LNCAP (cell line): ENCODE measurements around the gene ENC1.

Experiments
- TF ChIP-seq, protein P1 (sequence below): fragments of 450-650 bp; IDR thresholded peaks from 2 replicates; pipeline ENCODE4 v1.5.1; 2017; ENCODE audit warnings: mild to moderate bottlenecking

ENC1 gene

DNA sequence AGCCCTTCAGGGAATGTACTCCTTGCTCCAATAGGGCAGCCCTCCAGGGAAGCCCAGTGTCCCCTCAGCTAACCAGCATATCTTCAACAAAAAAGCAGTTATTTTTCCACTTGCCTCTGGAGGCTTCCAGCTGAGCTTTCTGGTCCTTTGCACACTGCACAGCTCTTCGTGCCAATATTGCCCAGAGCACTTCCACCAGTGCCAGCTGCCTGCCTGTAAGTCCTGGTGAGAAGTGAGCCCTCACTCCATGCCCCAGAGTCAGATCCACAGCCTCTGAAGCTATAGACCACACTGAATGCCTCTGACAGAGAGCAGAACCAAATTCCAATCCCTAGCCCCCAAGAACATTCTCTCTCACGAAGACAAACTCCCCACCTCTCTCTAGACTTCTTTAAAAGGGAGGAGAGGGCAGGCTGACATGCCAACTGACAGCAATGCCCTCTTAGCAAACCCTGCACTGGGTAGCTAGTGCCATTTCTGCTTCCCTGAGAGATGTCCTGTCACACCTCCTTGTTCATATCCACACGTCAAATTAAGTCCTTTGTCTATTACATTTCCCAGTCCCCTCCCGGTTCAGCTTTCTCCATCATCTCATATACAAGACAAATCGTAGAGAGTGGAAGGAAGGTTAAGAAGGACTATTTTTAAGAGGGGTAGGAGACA is 31.8 kb upstream of the ENC1 start:
- TF ChIP-seq, protein P1, sequence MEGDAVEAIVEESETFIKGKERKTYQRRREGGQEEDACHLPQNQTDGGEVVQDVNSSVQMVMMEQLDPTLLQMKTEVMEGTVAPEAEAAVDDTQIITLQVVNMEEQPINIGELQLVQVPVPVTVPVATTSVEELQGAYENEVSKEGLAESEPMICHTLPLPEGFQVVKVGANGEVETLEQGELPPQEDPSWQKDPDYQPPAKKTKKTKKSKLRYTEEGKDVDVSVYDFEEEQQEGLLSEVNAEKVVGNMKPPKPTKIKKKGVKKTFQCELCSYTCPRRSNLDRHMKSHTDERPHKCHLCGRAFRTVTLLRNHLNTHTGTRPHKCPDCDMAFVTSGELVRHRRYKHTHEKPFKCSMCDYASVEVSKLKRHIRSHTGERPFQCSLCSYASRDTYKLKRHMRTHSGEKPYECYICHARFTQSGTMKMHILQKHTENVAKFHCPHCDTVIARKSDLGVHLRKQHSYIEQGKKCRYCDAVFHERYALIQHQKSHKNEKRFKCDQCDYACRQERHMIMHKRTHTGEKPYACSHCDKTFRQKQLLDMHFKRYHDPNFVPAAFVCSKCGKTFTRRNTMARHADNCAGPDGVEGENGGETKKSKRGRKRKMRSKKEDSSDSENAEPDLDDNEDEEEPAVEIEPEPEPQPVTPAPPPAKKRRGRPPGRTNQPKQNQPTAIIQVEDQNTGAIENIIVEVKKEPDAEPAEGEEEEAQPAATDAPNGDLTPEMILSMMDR, result no peak

DNA sequence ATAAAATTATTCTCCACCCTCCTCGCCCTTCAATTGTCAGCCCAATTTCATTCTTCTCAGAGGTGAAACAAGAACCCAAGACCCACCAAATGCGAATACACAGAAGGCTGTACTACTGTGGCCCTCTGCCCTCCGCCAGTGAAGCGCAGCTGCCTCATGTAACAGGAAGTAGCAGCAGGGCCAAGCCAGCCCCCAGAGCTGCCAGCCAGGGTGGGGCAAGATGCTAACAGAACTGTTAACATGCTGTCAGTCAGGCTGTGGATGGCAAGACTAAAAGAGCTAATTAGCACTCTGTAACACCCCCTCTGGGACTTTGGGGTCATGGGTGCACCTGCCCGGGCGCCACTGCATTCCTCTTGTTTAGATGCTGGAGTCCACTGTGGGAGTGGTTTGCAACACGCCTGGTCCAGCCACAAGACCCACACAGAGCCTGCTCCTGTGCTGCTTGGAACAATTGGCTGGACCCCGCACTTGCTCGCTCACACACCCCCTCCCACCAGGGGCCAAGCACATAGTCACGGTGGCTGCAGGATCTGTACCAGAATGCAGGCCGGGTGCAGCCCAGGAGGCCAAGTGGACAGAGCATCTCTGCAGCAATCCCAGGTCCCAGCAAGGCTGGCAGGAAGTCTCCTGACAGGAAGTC is 30.0 kb upstream of the ENC1 start:
- TF ChIP-seq, protein P1, result no peak

DNA sequence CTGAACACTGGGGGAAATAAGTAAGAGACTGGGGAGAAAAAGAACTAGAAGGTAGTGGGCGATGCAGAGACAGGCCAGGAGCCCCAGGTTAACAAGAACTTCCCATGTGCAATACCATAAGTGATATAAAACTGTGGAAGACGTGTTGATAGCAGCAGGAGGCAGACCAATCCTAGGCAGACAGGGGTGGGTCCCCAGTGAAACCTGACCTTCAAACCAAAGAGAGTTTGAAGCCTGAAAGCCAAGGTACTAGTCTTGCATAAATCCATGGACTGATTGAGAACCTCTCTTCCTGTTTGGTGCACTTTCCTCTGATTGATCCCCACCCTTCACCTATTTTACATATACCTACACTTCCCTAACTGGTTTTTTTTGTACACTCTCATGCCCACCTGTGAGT is 29.3 kb upstream of the ENC1 start:
- TF ChIP-seq, protein P1, result no peak

DNA sequence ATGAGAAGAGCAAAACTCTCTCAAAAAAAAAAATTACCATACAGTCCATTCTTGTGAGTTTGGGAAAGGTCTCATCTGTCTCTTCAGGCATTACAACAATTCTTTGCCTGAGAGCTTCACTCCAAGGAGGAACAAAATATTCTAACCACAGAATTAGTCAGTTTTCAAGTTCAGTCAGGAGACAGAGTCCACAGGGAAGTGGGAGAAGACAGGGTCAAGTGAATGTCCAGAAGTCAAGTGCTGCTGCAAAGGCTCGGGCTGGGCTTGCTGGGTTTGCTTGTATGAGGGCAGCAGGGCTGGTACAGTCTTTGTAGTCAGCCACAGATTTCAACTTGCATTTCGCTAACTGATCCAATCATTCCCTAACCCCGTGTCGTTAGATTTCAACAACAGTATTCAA is 26.9 kb upstream of the ENC1 start:
- TF ChIP-seq, protein P1, result no peak

DNA sequence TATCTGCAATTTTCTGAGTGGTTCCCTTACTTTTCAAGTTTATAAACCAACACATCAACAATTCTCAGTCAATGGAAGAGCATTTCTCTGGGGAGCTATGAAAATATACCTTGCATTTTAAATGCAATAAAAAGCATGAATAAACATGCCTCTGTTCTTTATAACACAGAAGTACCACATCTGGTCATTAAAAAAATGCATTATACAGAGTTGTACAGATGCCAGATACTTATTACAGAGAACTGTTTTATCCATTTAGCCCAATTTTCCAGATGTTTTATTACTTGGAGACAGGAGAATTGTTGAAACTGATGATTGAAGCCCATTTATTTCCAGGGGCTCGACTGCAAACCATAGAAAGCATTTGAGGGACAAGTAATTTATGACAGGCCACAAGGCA is 25.3 kb upstream of the ENC1 start:
- TF ChIP-seq, protein P1, result no peak

DNA sequence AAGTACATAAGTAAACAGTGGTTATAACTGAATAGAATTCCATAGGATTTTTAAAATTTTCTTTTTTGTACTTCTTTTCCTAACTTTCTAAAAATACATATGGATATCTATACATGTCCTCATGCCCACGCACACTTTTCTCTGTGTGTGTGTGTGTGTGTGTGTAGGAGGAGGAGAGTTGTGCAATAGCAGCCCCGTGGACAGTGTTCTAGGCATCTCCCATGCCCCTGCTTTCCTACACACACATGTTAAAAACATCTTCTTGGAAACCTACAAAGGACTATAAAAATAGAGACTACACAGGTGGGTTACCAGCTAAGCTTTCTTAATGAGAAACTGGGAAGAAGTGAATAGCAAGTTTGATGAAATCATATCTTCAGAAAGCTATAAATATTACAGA is 24.7 kb upstream of the ENC1 start:
- TF ChIP-seq, protein P1, result no peak

DNA sequence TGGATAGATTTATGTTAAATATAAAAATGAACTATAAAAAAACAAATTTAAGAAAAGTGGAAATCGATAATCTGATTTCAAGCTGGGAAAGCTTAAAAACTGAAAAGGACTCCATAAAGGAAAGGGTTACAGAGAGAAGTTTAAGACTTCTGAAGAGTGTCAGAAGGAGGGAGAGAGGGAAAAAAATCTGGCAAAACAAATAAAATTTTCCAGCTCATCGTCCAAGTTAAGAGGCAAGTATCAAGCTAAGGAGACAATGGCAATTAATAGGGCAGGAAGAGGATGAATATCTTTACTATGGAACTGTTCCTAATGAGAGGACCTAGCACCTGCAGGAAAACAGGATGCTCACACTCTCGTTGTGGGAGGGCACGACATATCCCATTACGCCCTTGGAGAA is 24.0 kb upstream of the ENC1 start:
- TF ChIP-seq, protein P1, result no peak
